Epithelial cell of esophagus (primary cell): Measurements from ENCODE around the gene FARP1.

Experiments
- DNase-seq: peaks from one replicate; pipeline ENCODE4 v3.0.0; 2010; ENCODE audit warnings: low read depth
- H3K4me3 ChIP-seq: 2 replicates; pipeline ENCODE4 v1.5.1; 2011; ENCODE audit warnings: mild to moderate bottlenecking, low read length, control low read depth
- TF ChIP-seq, protein P1 (sequence below): IDR thresholded peaks from 2 replicates; pipeline ENCODE4 v1.5.1; 2011; ENCODE audit warnings: low read depth, mild to moderate bottlenecking, low read length, control low read depth, inconsistent platforms; ENCODE audit not compliant: insufficient read depth; ENCODE audit errors: missing control alignments

The FARP1 gene

GRCh38 chr13:98198683-98199082 is 55.8 kb downstream of the FARP1 start:
- no peak overlapping the region for H3K4me3 ChIP-seq

DNA sequence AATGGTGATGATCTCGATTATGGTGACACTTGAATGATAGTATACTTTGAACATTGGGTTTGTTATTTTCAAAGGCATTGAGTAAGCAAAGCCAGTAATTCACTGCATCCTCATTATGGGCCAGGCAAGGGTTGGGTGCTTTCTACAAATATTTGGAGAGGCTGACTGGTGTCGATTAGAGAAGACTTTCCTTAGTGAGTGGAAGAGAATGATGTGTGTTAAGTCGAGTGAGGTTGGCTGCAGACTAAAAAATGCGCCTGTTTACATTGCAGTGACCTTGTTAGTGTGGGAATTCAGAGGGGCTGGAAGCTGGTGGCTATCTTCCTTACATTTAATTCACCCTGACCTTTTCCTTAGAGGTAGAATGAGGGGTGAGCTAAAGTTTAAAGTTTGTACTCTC is 56.6 kb downstream of the FARP1 start:
- H3K4me3 ChIP-seq: no peak overlapping the region
- DNase-seq: no peak
- TF ChIP-seq, protein P1, sequence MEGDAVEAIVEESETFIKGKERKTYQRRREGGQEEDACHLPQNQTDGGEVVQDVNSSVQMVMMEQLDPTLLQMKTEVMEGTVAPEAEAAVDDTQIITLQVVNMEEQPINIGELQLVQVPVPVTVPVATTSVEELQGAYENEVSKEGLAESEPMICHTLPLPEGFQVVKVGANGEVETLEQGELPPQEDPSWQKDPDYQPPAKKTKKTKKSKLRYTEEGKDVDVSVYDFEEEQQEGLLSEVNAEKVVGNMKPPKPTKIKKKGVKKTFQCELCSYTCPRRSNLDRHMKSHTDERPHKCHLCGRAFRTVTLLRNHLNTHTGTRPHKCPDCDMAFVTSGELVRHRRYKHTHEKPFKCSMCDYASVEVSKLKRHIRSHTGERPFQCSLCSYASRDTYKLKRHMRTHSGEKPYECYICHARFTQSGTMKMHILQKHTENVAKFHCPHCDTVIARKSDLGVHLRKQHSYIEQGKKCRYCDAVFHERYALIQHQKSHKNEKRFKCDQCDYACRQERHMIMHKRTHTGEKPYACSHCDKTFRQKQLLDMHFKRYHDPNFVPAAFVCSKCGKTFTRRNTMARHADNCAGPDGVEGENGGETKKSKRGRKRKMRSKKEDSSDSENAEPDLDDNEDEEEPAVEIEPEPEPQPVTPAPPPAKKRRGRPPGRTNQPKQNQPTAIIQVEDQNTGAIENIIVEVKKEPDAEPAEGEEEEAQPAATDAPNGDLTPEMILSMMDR: no peak

More at GRCh38 chr13:98198683-98199082, 55.8 kb downstream of the FARP1 start:
- TF ChIP-seq, protein P1: no peak
- no peak for DNase-seq

DNA sequence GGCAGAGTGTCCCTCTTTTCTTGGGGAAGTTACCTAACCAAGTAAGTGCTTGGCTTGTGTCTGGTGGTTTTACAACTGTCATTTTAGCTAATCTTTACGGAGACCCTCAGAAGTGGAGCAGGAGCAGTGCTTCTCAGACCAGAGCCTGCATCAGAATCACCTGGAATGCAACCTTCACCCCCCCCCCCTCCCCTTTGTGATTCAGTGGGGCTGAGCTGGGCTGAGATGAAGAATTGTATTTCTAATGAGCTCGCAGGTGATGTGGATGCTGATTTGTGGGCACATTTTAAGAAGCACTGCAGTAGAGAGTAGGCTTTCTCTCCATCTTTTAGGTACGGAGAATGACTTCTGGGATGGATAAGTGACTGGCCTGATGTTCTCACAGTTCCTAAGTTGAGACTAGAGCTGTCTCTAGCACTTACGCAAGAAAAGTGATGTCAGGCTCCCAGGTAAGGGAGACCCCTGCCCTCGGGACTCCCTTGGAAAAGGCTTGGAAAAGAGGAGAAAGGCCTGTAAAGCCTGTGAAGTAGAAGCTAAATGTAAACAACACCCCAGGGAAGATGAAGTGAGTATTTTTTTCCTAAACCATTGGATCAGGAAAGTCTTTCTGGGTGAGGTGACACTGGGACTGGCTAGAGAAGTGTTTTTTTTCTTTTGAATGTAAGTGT is 57.5 kb downstream of the FARP1 start:
- DNase-seq: no peak
- no peak overlapping the region for H3K4me3 ChIP-seq
- TF ChIP-seq, protein P1: no peak

GRCh38 chr13:98201189-98201588 is 58.3 kb downstream of the FARP1 start:
- H3K4me3 ChIP-seq: no peak overlapping the region
- no peak for DNase-seq
- TF ChIP-seq, protein P1: no peak

DNA sequence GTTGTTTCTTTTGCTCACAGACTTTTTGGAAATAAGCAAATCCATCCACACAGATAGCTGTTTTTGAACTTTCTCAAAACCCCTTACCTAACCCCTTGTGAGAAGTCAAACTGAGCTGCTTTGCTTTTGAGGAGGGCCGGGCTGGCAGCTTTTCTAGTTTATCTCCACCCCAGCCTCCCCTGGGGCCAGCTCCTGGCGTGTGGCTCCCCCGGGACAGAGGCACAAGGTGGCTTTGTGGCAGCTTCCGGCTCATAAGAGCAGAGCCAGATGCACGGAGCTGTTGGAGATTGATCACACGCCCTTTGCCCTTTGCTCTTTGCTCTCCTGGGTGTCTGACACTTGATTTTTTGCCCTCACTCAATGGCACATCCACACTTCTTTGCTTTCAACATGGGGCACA is 59.1 kb downstream of the FARP1 start:
- DNase-seq: no peak
- H3K4me3 ChIP-seq: no peak overlapping the region
- TF ChIP-seq, protein P1: no peak

DNA sequence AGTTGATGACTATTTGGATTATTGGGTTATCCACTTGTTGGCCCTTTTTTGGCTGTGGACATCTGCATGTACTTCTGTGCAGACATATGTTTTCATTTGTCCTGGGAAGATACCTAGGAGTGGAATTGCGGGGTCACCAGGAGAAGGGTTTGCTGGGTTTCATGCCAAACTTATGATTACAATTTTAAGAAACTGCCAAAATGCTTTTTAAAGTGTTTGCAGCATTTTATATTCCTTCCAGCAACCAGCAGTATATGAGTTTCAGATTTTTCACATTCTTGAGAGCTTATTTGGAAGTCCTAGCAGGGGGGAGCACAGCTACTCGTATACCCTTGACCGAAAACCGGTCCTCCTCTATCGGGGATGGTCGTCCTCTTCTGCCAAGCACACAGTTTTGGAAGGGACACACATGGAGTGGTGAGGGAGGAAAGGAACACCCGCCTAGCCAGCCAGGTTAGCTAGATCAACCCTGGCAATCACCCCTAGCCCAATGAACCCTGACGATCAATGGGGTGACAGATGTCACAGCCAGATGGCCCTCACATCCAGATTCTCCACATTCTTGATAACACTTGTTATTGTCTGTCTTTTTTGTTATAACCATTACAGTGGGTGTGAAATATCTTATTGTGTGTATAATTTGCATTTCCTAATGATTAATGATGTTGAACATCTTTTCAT is 60.9 kb downstream of the FARP1 start:
- H3K4me3 ChIP-seq: no peak overlapping the region
- TF ChIP-seq, protein P1: no peak
- no peak for DNase-seq
